ENCODE measurements around the gene LMBR1L. TPM values are rescaled to one million over a fixed set of nuclear protein-coding genes. Genes with fewer than 3 reads are reported as not detected.

The LMBR1L gene
- total and polyA plus RNA-seq, 2 donors (not counting 1 experiment from before 2014, with no cell fraction given): 30.9 to 53.2 TPM

DNA sequence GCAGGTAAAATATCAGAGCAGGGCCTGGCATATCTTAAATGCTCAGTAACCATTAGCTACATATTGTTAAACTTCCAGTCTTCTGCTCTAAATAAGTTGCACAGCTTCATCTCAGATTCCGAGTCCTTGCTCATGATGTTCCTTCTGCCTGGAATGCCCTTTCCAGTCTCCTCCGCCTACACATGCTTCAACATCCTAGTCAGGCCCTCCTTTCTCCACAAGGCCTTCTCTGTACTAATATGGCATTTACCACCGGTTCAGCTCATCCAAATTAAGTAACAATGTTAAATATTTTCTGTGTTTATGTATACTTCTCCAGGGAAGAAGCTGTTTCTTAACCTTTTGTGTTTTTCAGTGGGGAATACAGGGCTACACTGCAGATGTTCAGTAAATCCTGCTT, 24.5 kb downstream of the LMBR1L start:
- Histone ChIP-seq H3K36me3 (ENCODE audit: control insufficient read depth, insufficient read depth, low read length) (no peaks in the 10 kb centered on the region), H3K4me1 (ENCODE audit: control insufficient read depth, extremely low read depth, insufficient read depth, low read length) (peaks cover 3% of the 10 kb centered on the region), H3K79me2 (ENCODE audit: control insufficient read depth, insufficient read depth, low read length) (no peaks in the 10 kb centered on the region), H3K27me3 (ENCODE audit: control insufficient read depth, insufficient read depth, low read length) (peaks cover 2% of the 10 kb centered on the region), H3K9me3 (ENCODE audit: control insufficient read depth, insufficient read depth, low read depth, low read length) (no peaks in the 10 kb centered on the region), H4K20me1 (ENCODE audit: control insufficient read depth, extremely low read depth, insufficient read depth, low read length) (no peaks in the 10 kb centered on the region), H2AFZ (ENCODE audit: low read length) (no peak overlapping the region), H3K9ac (ENCODE audit: insufficient read depth, low read length) (no peak overlapping the region), H3K4me2 (ENCODE audit: extremely low read depth, insufficient read depth, low read length) (no peak overlapping the region), H3K4me3 (replicated peaks in 1 of 4; ENCODE audit: control extremely low read depth in 1 of 4, insufficient read depth in 1 of 4, low read depth in 3 of 4, low read length in 4 of 4) (no peak overlapping the region), H3K27ac (ENCODE audit: insufficient read depth, low read length) (no peak overlapping the region)
- TF ChIP-seq CTCF (conservative IDR thresholded peaks at IDR 0.05 in 1 of 2, IDR thresholded peaks at IDR 0.05 in 1 of 2; ENCODE audit: low read depth in 1 of 2, low read length in 2 of 2): no peak
- TF ChIP-seq EZH2 (IDR thresholded peaks at IDR 0.05; ENCODE audit: low read length, missing control alignments): no peak
- DNase-seq (ENCODE audit: low read depth in 2 of 2): peak in 1 of 2 donors; percentile 55

DNA sequence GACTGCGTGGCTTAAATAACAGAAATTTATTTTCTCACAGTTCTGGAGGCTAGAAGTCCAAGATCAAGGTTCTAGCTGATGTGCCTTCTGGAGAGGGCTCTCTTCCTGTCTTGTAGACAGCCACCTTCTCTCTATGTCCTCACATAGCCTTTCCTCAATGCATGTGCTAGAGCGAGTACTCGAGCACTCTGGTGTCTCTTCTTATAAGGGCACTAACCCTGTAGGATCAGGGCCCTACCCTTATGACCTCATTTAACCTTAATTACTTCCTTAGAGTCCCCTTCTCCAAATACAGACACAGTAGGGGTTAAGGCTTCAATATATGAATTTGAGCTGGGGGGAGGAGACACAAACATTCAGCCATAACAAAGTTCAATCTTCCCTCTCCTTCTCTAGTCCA, 26.2 kb downstream of the LMBR1L start:
- no peak overlapping the region for H3K4me2 ChIP-seq (ENCODE audit: extremely low read depth, insufficient read depth, low read length)
- TF ChIP-seq EZH2 (IDR thresholded peaks at IDR 0.05; ENCODE audit: low read length, missing control alignments): no peak
- no peak for TF ChIP-seq CTCF (conservative IDR thresholded peaks at IDR 0.05 in 1 of 2, IDR thresholded peaks at IDR 0.05 in 1 of 2; ENCODE audit: low read depth in 1 of 2, low read length in 2 of 2)
- H3K4me1 ChIP-seq (ENCODE audit: control insufficient read depth, extremely low read depth, insufficient read depth, low read length): peaks cover 2% of the 10 kb centered on the region
- DNase-seq (ENCODE audit: low read depth in 2 of 2): no peak
- no peak overlapping the region for H3K27ac ChIP-seq (ENCODE audit: insufficient read depth, low read length)
- H3K79me2 ChIP-seq (ENCODE audit: control insufficient read depth, insufficient read depth, low read length): no peaks in the 10 kb centered on the region
- no peaks in the 10 kb centered on the region for H3K9me3 ChIP-seq (ENCODE audit: control insufficient read depth, insufficient read depth, low read depth, low read length)
- no peaks in the 10 kb centered on the region for H4K20me1 ChIP-seq (ENCODE audit: control insufficient read depth, extremely low read depth, insufficient read depth, low read length)
- no peak overlapping the region for H2AFZ ChIP-seq (ENCODE audit: low read length)
- H3K9ac ChIP-seq (ENCODE audit: insufficient read depth, low read length): no peak overlapping the region
- peaks cover 3% of the 10 kb centered on the region for H3K27me3 ChIP-seq (ENCODE audit: control insufficient read depth, insufficient read depth, low read length)
- no peak overlapping the region for H3K4me3 ChIP-seq (replicated peaks in 1 of 4; ENCODE audit: control extremely low read depth in 1 of 4, insufficient read depth in 1 of 4, low read depth in 3 of 4, low read length in 4 of 4)
- no peaks in the 10 kb centered on the region for H3K36me3 ChIP-seq (ENCODE audit: control insufficient read depth, insufficient read depth, low read length)

GRCh38 chr12:49079793-49080192, 30.9 kb downstream of the LMBR1L start:
- H3K4me1 ChIP-seq (ENCODE audit: control insufficient read depth, extremely low read depth, insufficient read depth, low read length): no peaks in the 10 kb centered on the region
- H3K4me3 ChIP-seq (replicated peaks in 1 of 4; ENCODE audit: control extremely low read depth in 1 of 4, insufficient read depth in 1 of 4, low read depth in 3 of 4, low read length in 4 of 4): no peak overlapping the region
- no peak overlapping the region for H3K4me2 ChIP-seq (ENCODE audit: extremely low read depth, insufficient read depth, low read length)
- H4K20me1 ChIP-seq (ENCODE audit: control insufficient read depth, extremely low read depth, insufficient read depth, low read length): no peaks in the 10 kb centered on the region
- no peak overlapping the region for H2AFZ ChIP-seq (ENCODE audit: low read length)
- H3K79me2 ChIP-seq (ENCODE audit: control insufficient read depth, insufficient read depth, low read length): no peaks in the 10 kb centered on the region
- no peak overlapping the region for H3K27ac ChIP-seq (ENCODE audit: insufficient read depth, low read length)
- peaks cover 3% of the 10 kb centered on the region for H3K27me3 ChIP-seq (ENCODE audit: control insufficient read depth, insufficient read depth, low read length)
- no peaks in the 10 kb centered on the region for H3K9me3 ChIP-seq (ENCODE audit: control insufficient read depth, insufficient read depth, low read depth, low read length)
- no peak for TF ChIP-seq CTCF (conservative IDR thresholded peaks at IDR 0.05 in 1 of 2, IDR thresholded peaks at IDR 0.05 in 1 of 2; ENCODE audit: low read depth in 1 of 2, low read length in 2 of 2)
- no peak for TF ChIP-seq EZH2 (IDR thresholded peaks at IDR 0.05; ENCODE audit: low read length, missing control alignments)
- H3K36me3 ChIP-seq (ENCODE audit: control insufficient read depth, insufficient read depth, low read length): no peaks in the 10 kb centered on the region
- DNase-seq (ENCODE audit: low read depth in 2 of 2): no peak
- no peak overlapping the region for H3K9ac ChIP-seq (ENCODE audit: insufficient read depth, low read length)
